ENCODE measurements around the gene ARNT2. TPM values are rescaled to one million over a fixed set of nuclear protein-coding genes. Genes with fewer than 3 reads are reported as not detected.
A peak's percentile ranks its signal among the peaks of the same experiment; 100 is the strongest.

ARNT2 gene
- total and polyA plus RNA-seq, 2 of the 13 experiments (the other 11 are each of a cell fraction or from before 2014, with no cell fraction given), result 0.69 to 1.7 TPM

GRCh38 chr15:80557441-80558234, 153.5 kb downstream of the ARNT2 start (continued):
- no peak for TF ChIP-seq ZNF800 (CRISPR knock-in tag; IDR thresholded peaks at IDR 0.05)
- no peak for TF ChIP-seq HDAC6 (IDR thresholded peaks at IDR 0.05; ENCODE audit: low read depth, low read length)
- TF ChIP-seq ZBTB26 (CRISPR knock-in tag; IDR thresholded peaks at IDR 0.05; ENCODE audit: borderline replicate concordance), result no peak

DNA sequence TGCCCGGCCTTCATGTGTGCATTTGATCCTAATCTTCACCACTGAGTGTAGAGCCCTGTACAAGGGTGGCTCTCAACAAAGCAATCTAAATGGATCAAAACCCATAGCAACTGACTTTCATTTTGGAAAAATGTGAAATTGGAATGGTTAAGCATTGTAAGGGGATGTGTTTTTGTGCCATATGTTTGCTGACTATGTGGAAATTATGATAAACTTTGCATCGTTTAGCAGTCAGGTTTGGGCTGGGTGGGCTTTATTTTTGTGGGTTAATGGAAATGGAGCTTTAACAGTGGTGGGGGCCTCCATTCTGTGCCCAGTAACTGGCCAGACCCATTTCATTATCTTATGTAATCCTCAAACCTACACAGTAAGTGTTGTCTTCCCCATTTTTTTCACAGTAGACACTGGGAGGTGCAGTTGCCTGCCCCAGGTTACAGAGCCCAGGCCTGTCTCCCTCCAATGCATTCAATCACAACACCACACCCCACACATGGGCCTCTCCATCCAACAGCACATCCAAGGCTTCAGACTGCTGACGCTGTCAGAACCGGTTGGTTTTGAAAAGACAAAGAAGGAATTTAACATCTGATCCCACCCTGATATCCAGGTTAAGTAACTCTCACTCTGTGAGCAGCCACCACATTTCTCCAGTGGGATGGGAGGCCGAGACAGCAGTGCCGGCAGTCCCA, 154.6 kb downstream of the ARNT2 start:
- Histone ChIP-seq H3K9ac (ENCODE audit: insufficient read depth, low read depth, low read length) (no peak overlapping the region), H2AFZ (ENCODE audit: low read length) (no peak overlapping the region), H3K4me2 (ENCODE audit: low read depth, low read length) (no peak overlapping the region), H3K27ac (ENCODE audit: extremely low read length, insufficient read depth, low read length) (no peak overlapping the region), H3K9me3 (ENCODE audit: low read length) (no peaks in the 10 kb centered on the region), H3K4me1 (ENCODE audit: insufficient read depth, low read length) (peaks cover 6% of the 10 kb centered on the region; the same call in 1 of the 2 replicates), H3K4me3 (replicated peaks in 1 of 3; ENCODE audit: insufficient read depth in 1 of 3, low read depth in 2 of 3, low read length in 3 of 3) (no peak overlapping the region), H4K20me1 (ENCODE audit: insufficient read depth, low read length) (no peaks in the 10 kb centered on the region), H3K36me3 (replicated peaks in 1 of 2; ENCODE audit: control insufficient read depth in 1 of 2, insufficient read depth in 2 of 2, low read length in 2 of 2) (no peaks in the 10 kb centered on the region), H3K27me3 (ENCODE audit: control insufficient read depth in 1 of 2, insufficient read depth in 2 of 2, low read length in 2 of 2) (no peaks in the 10 kb centered on the region; a peak in 1 of 5 replicates), H3K79me2 (ENCODE audit: insufficient read depth, low read length) (no peaks in the 10 kb centered on the region)
- POLR2A ChIA-PET, result no interaction called here
- FAIRE-seq, result no peak
- peak; percentile 20 to 55; a peak in 1 of 4 replicates for TF ChIP-seq MAFK (conservative IDR thresholded peaks at IDR 0.05 in 1 of 2, IDR thresholded peaks at IDR 0.05 in 1 of 2; ENCODE audit: low read length in 2 of 2)
- TF ChIP-seq MAFF (IDR thresholded peaks at IDR 0.05; ENCODE audit: low read depth, low read length), result peak; percentile 27; the same call in 1 of the 2 replicates
- no peak for TF ChIP-seq ZNF816 (CRISPR knock-in tag; IDR thresholded peaks at IDR 0.05; ENCODE audit: borderline replicate concordance)
- TF ChIP-seq ZNF33B (CRISPR knock-in tag; IDR thresholded peaks at IDR 0.05), result no peak
- DNase-seq (ENCODE audit: low spot score), result no peak
- intact Hi-C loops (cut with micrococcal nuclease; ENCODE audit: unreplicated experiment) (no loop called here), in situ Hi-C loops (cut with HindIII; ENCODE audit: extremely low pct_ligation_motif_present, low pct_unique_long_range_greater_than_20kb) (no loop called here)
- WGBS (ENCODE audit: low lambda C conversion rate), result 84% methylated on average over 4 of the region's 6 CpGs
- BruUV-seq (replicated peaks), result no TSS peak
- CTCF ChIA-PET (ENCODE audit: low intra/inter-chr PET ratio, low total read pairs), result no interaction called here
- no peak for ATAC-seq

Data from HepG2 (cell line).